GM12878 (cell line): ENCODE data around the gene SLC6A9. TPM values are rescaled to one million over a fixed set of nuclear protein-coding genes. Genes with fewer than 3 reads are reported as not detected.

Experiments
- ATAC-seq: fragments of 200-7000 bp; cut with Tn5 transposase; 3 replicates; pipeline ENCODE4 v1.9.1; 2020; ENCODE audit warnings: mild to moderate bottlenecking, moderate library complexity
- BruUV-seq: library from RNA; stranded (reverse); fragments of 400-500 nt; replicated peaks from 2 replicates; lab custom pipeline; 2021; lab: Mats Ljungman, UMichigan
- CTCF ChIA-PET: fragments of 300-600 bp; sonication (Branson Sonifier 250); formaldehyde crosslinking; extraction: SDS; loops from one replicate; lab custom pipeline; 2021; ENCODE audit warnings: inconsistent platforms; lab: Yijun Ruan, JAX
- POLR2A ChIA-PET: fragments of 350-600 bp; formaldehyde crosslinking; extraction: SDS; loops from one replicate; lab custom pipeline; 2021; ENCODE audit warnings: inconsistent platforms; lab: Charles Lee
- RAD21 ChIA-PET: fragments of 300-600 bp; sonication (Branson Sonifier 250); formaldehyde crosslinking; loops from one replicate; lab custom pipeline; 2023; ENCODE audit warnings: antibody characterized with exemption; ENCODE audit not compliant: unreplicated experiment; lab: Charles Lee
- SMC1A ChIA-PET: fragments of 300-600 bp; sonication (Branson Sonifier 250); formaldehyde crosslinking; loops from one replicate; lab custom pipeline; 2023; ENCODE audit not compliant: unreplicated experiment, uncharacterized antibody; lab: Charles Lee
- DNase-seq: peaks from one replicate; pipeline ENCODE4 v3.0.0-alpha.2; 2011; ENCODE audit warnings: low read depth, low spot score
- FAIRE-seq: peaks from 3 replicates; lab custom pipeline; 2011; peaks lifted over from hg19 to GRCh38; lab: Jason Lieb, UNC
- H2AFZ ChIP-seq: 2 replicates; pipeline ENCODE4 v1.6.0; 2011; ENCODE audit warnings: low read depth, low read length, control low read depth; ENCODE audit not compliant: control insufficient read depth
- H3K27ac ChIP-seq: 2 replicates; pipeline ENCODE4 v1.5.1; 2011; ENCODE audit warnings: control low read depth; ENCODE audit not compliant: control insufficient read depth, insufficient read depth
- H3K27me3 ChIP-seq, 2 experiments: replicated peaks in 1 of 2; 2 replicates each; pipeline versions ENCODE4 v1.6.0 to v1.6.1; 2011; ENCODE audit warnings: low read length in 1 of 2; ENCODE audit not compliant: control insufficient read depth in 2 of 2, insufficient read depth in 2 of 2
- H3K36me3 ChIP-seq, 2 experiments: 2 replicates each; pipeline ENCODE4 v1.5.1; 2011; ENCODE audit warnings: low read length in 1 of 2; ENCODE audit not compliant: control insufficient read depth in 2 of 2, insufficient read depth in 2 of 2
- H3K4me1 ChIP-seq: 2 replicates; pipeline ENCODE4 v1.6.1; 2011; ENCODE audit warnings: mild to moderate bottlenecking, low read length, moderate library complexity, mixed read lengths; ENCODE audit not compliant: control insufficient read depth, insufficient read depth
- H3K4me2 ChIP-seq: 2 replicates; pipeline ENCODE4 v1.6.0; 2011; ENCODE audit warnings: control low read depth; ENCODE audit not compliant: control insufficient read depth, insufficient read depth
- H3K4me3 ChIP-seq: fragments of 200-600 bp; sonication (generic); 2 replicates; pipeline ENCODE4 v1.5.1; 2016
- H3K79me2 ChIP-seq: 2 replicates; pipeline ENCODE4 v1.6.0; 2011; ENCODE audit warnings: low read length; ENCODE audit not compliant: control insufficient read depth, insufficient read depth
- H3K9ac ChIP-seq: 2 replicates; pipeline ENCODE4 v1.8.0; 2011; ENCODE audit warnings: low read length, control low read depth, mixed read lengths; ENCODE audit not compliant: control insufficient read depth, insufficient read depth
- H3K9me3 ChIP-seq: replicated peaks from 3 replicates; pipeline ENCODE4 v1.5.1; 2011; ENCODE audit warnings: mild to moderate bottlenecking, low read length; ENCODE audit not compliant: control insufficient read depth, insufficient read depth
- H4K20me1 ChIP-seq: 2 replicates; pipeline ENCODE4 v1.6.0; 2011; ENCODE audit not compliant: control insufficient read depth, insufficient read depth
- CEBPZ ChIP-seq: fragments of 150-350 bp; IDR thresholded peaks from 2 replicates; pipeline ENCODE4 v1.6.1; 2016; ENCODE audit warnings: low read depth, low read length
- CHD1 ChIP-seq: IDR thresholded peaks from 2 replicates; pipeline ENCODE4 v1.6.1; 2012; ENCODE audit warnings: low read depth, low read length, improper control_type of control experiment
- FOS ChIP-seq: IDR thresholded peaks from 3 replicates; pipeline ENCODE4 v1.6.1; 2011; ENCODE audit warnings: borderline replicate concordance; ENCODE audit not compliant: insufficient read length; ENCODE audit errors: extremely low read depth
- IRF3 ChIP-seq: fragments of 450-650 bp; IDR thresholded peaks from 2 replicates; pipeline ENCODE4 v1.6.1; 2014; ENCODE audit warnings: mild to moderate bottlenecking
- MXI1 ChIP-seq: fragments of 150-350 bp; IDR thresholded peaks from 2 replicates; pipeline ENCODE4 v1.6.1; 2011; ENCODE audit warnings: low read depth, mild to moderate bottlenecking, inconsistent platforms, low read length, improper control_type of control experiment
- PAX5 ChIP-seq: IDR thresholded peaks from 2 replicates; pipeline ENCODE4 v1.6.1; 2011; ENCODE audit warnings: low read depth, low read length, borderline replicate concordance
- PAX8 ChIP-seq: fragments of 450-650 bp; IDR thresholded peaks from 2 replicates; pipeline ENCODE4 v1.6.1; 2017; ENCODE audit warnings: mild to moderate bottlenecking, moderate library complexity
- POLR2AphosphoS2 ChIP-seq: IDR thresholded peaks from 2 replicates; pipeline ENCODE4 v1.6.1; 2011; ENCODE audit warnings: low read depth, mild to moderate bottlenecking, low read length, improper control_type of control experiment, moderate library complexity
- POU2F2 ChIP-seq: IDR thresholded peaks from 3 replicates; pipeline ENCODE4 v1.6.1; 2011; ENCODE audit warnings: low read depth, mild to moderate bottlenecking, low read length, borderline replicate concordance
- RB1 ChIP-seq: fragments of 450-650 bp; formaldehyde crosslinking; IDR thresholded peaks from 2 replicates; pipeline ENCODE4 v1.6.1; 2017; ENCODE audit warnings: mild to moderate bottlenecking, borderline replicate concordance
- RFX5 ChIP-seq: IDR thresholded peaks from 2 replicates; pipeline ENCODE4 v1.6.1; 2011; ENCODE audit warnings: low read depth, low read length, improper control_type of control experiment
- TAF1 ChIP-seq: IDR thresholded peaks from 2 replicates; pipeline ENCODE4 v1.6.1; 2011; ENCODE audit warnings: mild to moderate bottlenecking, low read depth, low read length, borderline replicate concordance
- TARDBP ChIP-seq: IDR thresholded peaks from 2 replicates; pipeline ENCODE4 v1.6.1; 2016; ENCODE audit warnings: borderline replicate concordance
- ZNF24 ChIP-seq: fragments of 450-650 bp; IDR thresholded peaks from 2 replicates; pipeline ENCODE4 v1.6.1; 2017; ENCODE audit warnings: antibody characterized with exemption, mild to moderate bottlenecking
- WGBS: methylation state at CpG from one replicate; pipeline ENCODE4 v1.1.6; 2016; ENCODE audit warnings: low lambda C conversion rate; ENCODE audit not compliant: insufficient replicate concordance, insufficient coverage; ENCODE audit errors: missing lambda C conversion rate; 5-methylcytosine and 5-hydroxymethylcytosine counted together
- in situ Hi-C: fragments of 300-500 bp; cut with MboI; formaldehyde crosslinking; loops from 9 replicates; pipeline ENCODE4 v1.14.3; 2018; ENCODE audit warnings: mixed read lengths
- intact Hi-C: fragments of 100-400 bp; cut with micrococcal nuclease; formaldehyde crosslinking; loops from one replicate; pipeline ENCODE4 v1.14.2; 2022; ENCODE audit not compliant: unreplicated experiment
- polyA plus RNA-seq, 11 experiments: library from polyadenylated mRNA; depleted of rRNA in 4 of 11; unstranded in 6 of 11; stranded (reverse) in 5 of 11; fragments of >200 nt; fragmentation: Nextera tagmentation in 4 of 11; fragmentation: Illumina TruSeq in 1 of 11; extraction: Ambion mirVana in 4 of 11; extraction: Trizol in 1 of 11; gene quantifications; 1 replicate in 1 of 11; 2 replicates in 10 of 11; pipeline versions ENCODE4 v1.2.1 to v1.2.3, GENCODE V29; 2011 to 2016; ENCODE audit warnings: inconsistent platforms in 2 of 11, missing spikeins in 2 of 11, low read depth in 1 of 11
- total RNA-seq, 4 experiments: library from RNA; depleted of rRNA in 3 of 4; stranded (reverse); fragments of >200 nt in 3 of 4; fragmentation: Illumina TruSeq in 1 of 4; extraction: Trizol in 1 of 4; gene quantifications; 2 replicates each; pipeline versions ENCODE4 v1.2.1 to v1.2.3, GENCODE V29; 2013 to 2021
- TF ChIP-seq, protein P1 (sequence below): IDR thresholded peaks from 2 replicates; pipeline ENCODE4 v1.6.1; 2011; ENCODE audit warnings: low read depth, mild to moderate bottlenecking, low read length, moderate library complexity, borderline replicate concordance; ENCODE audit errors: extremely low read depth
- TF ChIP-seq, protein P2 (sequence below): fragments of 450-650 bp; IDR thresholded peaks from 2 replicates; pipeline ENCODE4 v1.6.1; 2017; ENCODE audit warnings: borderline replicate concordance

The SLC6A9 gene
- total and polyA plus RNA-seq, 10 of the 15 experiments (the other 5 are each of a cell fraction or from before 2014, with no cell fraction given): 0.02 to 2.0 (median 0.63) TPM

DNA sequence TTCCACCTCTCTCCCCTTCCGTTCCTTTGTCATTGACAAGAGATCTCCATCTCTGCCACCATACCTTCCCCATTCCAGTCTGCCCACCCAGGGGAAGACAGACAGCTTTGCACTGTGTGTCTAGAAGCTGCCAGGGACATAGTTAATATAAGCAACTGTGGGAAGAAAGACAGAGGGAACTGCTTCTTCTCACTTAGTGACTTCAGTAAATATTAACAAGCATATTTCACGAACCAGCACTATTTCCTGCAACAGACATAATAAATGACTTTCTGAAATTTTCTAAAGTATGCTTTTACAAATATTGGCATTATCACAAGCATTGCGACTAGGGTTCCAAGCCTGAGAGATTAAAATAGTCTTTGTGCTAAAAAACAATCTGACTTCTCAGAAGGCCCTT lies 43.2 kb upstream of the SLC6A9 start:
- POLR2A ChIA-PET: interaction anchor here (1.0 kb wide), 1 partner anchor 15 kb away, joined by 3 read pairs; no protein-coding TSS in a partner anchor
- Histone ChIP-seq H3K4me2 (no peak overlapping the region), H3K27me3 (no peaks in the 10 kb centered on the region), H3K9ac (no peak overlapping the region), H3K36me3 (no peaks in the 10 kb centered on the region), H2AFZ (no peak overlapping the region), H4K20me1 (no peaks in the 10 kb centered on the region), H3K27ac (no peak overlapping the region), H3K9me3 (no peaks in the 10 kb centered on the region), H3K4me1 (no peaks in the 10 kb centered on the region), H3K4me3 (no peak overlapping the region), H3K79me2 (no peaks in the 10 kb centered on the region)
- in situ Hi-C loops (no loop called here), intact Hi-C loops (no loop called here)
- SMC1A ChIA-PET: interaction anchor here (1.0 kb wide), 1 partner anchor 142 kb away, joined by 4 read pairs; no protein-coding TSS in a partner anchor
- DNase-seq: no peak
- ATAC-seq: no peak
- BruUV-seq: no TSS peak
- CTCF ChIA-PET: interaction anchor here (1.3 kb wide), 1 partner anchor 26 kb away, joined by 4 read pairs; no protein-coding TSS in a partner anchor
- RAD21 ChIA-PET: no interaction called here
- no peak for FAIRE-seq
- 35% methylated on average over 3 of the region's 3 CpGs for WGBS
- TF ChIP-seq MXI1 (no peak), FOS (no peak), CEBPZ (no peak), POLR2AphosphoS2 (no peak), RFX5 (no peak), RB1 (no peak), TARDBP (no peak), ZNF24 (no peak), PAX8 (no peak), PAX5 (no peak), TAF1 (no peak), CHD1 (no peak), POU2F2 (no peak), IRF3 (no peak)
- TF ChIP-seq, protein P1, sequence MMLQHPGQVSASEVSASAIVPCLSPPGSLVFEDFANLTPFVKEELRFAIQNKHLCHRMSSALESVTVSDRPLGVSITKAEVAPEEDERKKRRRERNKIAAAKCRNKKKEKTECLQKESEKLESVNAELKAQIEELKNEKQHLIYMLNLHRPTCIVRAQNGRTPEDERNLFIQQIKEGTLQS: no peak
- TF ChIP-seq, protein P2, sequence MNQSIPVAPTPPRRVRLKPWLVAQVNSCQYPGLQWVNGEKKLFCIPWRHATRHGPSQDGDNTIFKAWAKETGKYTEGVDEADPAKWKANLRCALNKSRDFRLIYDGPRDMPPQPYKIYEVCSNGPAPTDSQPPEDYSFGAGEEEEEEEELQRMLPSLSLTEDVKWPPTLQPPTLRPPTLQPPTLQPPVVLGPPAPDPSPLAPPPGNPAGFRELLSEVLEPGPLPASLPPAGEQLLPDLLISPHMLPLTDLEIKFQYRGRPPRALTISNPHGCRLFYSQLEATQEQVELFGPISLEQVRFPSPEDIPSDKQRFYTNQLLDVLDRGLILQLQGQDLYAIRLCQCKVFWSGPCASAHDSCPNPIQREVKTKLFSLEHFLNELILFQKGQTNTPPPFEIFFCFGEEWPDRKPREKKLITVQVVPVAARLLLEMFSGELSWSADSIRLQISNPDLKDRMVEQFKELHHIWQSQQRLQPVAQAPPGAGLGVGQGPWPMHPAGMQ: no peak
